Endothelial cell (in vitro differentiated cells): ENCODE results near the gene GATA5. TPM values are rescaled to one million over a fixed set of nuclear protein-coding genes. Genes with fewer than 3 reads are reported as not detected.

Source experiments
- DNase-seq: peaks from one replicate; pipeline ENCODE4 v3.0.0; 2021; ENCODE audit warnings: low spot score
- H3K27ac Mint-ChIP-seq: one replicate; pipeline ENCODE4 v1.8.0; 2021; ENCODE audit warnings: mixed read lengths, inconsistent platforms; ENCODE audit not compliant: unreplicated experiment
- H3K27me3 Mint-ChIP-seq: one replicate; pipeline ENCODE4 v1.8.0; 2021; ENCODE audit warnings: mild to moderate bottlenecking, moderate library complexity, mixed read lengths, inconsistent platforms; ENCODE audit not compliant: unreplicated experiment
- H3K36me3 Mint-ChIP-seq: one replicate; pipeline ENCODE4 v1.8.0; 2021; ENCODE audit warnings: mild to moderate bottlenecking, low read depth, mixed read lengths, inconsistent platforms; ENCODE audit not compliant: unreplicated experiment
- H3K4me1 Mint-ChIP-seq: one replicate; pipeline ENCODE4 v1.8.0; 2021; ENCODE audit warnings: mild to moderate bottlenecking, mixed read lengths, inconsistent platforms; ENCODE audit not compliant: unreplicated experiment
- H3K4me3 Mint-ChIP-seq: one replicate; pipeline ENCODE4 v1.8.0; 2021; ENCODE audit warnings: mild to moderate bottlenecking, mixed read lengths, inconsistent platforms; ENCODE audit not compliant: unreplicated experiment
- H3K9me3 Mint-ChIP-seq: one replicate; pipeline ENCODE4 v1.8.0; 2021; ENCODE audit warnings: mixed read lengths, inconsistent platforms; ENCODE audit not compliant: unreplicated experiment
- total RNA-seq: library from RNA; stranded (reverse); fragmentation: NEBNext Ultra II Directional; extraction: Animal tissue kit (Norgen Biotek cat#: 25700); gene quantifications from one replicate; pipeline ENCODE4 v1.2.1, GENCODE V29; 2021; ENCODE audit not compliant: unreplicated experiment
- TF ChIP-seq, protein P1 (sequence below): fragments of 200-600 bp; sonication (generic); IDR thresholded peaks from one replicate; pipeline ENCODE4 v1.5.0; 2021; ENCODE audit warnings: antibody characterized with exemption; ENCODE audit not compliant: unreplicated experiment

Gene GATA5
- total RNA-seq, 1 donor from 2014 or later, result not detected

DNA sequence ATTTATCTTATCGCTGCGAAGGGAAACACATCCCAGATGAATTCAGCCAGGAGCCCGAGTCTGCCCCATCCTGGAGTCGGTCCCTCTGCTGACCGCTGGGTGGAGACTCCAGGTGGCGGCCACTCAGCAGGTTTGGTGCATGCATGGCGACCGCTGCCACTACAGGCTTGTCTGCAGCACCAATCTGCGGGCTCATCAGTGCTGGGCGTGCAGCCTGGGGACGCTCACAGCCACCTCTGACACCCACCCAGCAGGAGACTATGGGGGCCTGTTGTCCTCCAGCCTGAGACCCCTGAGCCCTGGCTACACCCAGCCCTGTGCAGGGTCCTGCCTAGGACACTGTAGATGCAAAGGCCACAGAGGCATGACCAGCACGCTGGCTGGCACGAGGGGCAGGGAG is 40.5 kb upstream of the GATA5 start:
- Mint-ChIP-seq H3K9me3 (no peaks in the 10 kb centered on the region), H3K4me1 (no peaks in the 10 kb centered on the region), H3K27ac (no peak overlapping the region), H3K27me3 (peaks cover 4% of the 10 kb centered on the region), H3K36me3 (no peaks in the 10 kb centered on the region), H3K4me3 (no peak overlapping the region)
- TF ChIP-seq, protein P1, sequence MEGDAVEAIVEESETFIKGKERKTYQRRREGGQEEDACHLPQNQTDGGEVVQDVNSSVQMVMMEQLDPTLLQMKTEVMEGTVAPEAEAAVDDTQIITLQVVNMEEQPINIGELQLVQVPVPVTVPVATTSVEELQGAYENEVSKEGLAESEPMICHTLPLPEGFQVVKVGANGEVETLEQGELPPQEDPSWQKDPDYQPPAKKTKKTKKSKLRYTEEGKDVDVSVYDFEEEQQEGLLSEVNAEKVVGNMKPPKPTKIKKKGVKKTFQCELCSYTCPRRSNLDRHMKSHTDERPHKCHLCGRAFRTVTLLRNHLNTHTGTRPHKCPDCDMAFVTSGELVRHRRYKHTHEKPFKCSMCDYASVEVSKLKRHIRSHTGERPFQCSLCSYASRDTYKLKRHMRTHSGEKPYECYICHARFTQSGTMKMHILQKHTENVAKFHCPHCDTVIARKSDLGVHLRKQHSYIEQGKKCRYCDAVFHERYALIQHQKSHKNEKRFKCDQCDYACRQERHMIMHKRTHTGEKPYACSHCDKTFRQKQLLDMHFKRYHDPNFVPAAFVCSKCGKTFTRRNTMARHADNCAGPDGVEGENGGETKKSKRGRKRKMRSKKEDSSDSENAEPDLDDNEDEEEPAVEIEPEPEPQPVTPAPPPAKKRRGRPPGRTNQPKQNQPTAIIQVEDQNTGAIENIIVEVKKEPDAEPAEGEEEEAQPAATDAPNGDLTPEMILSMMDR, result no peak
- no peak for DNase-seq

- DNase-seq, result no peak
- H3K4me3 Mint-ChIP-seq, result no peak overlapping the region
- no peak overlapping the region for H3K27ac Mint-ChIP-seq
- H3K9me3 Mint-ChIP-seq, result no peaks in the 10 kb centered on the region
- H3K27me3 Mint-ChIP-seq, result peaks cover 4% of the 10 kb centered on the region
- no peaks in the 10 kb centered on the region for H3K4me1 Mint-ChIP-seq
- no peaks in the 10 kb centered on the region for H3K36me3 Mint-ChIP-seq
- TF ChIP-seq, protein P1, result no peak
Observed at GRCh38 chr20:62515826-62516225, 40.0 kb upstream of the GATA5 start.

DNA sequence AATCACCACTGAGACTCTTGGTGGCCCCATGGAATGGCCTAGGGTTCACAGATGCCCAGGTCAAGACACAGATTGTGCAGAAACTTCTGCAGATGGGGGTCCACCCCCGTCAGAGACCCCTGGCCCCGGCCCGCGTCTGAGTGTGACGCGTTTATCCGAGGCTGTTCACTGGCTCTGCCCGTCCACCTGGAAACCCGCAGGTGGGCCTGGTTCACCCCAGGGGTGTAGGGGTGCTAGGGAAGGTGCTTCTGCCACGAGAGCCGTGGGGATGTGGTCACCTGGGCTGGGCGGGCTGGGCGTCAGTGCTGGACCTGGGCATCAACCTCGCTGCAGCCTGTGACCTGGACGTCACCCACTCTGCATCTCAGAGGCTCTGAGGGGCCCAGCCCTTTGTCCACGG is 39.5 kb upstream of the GATA5 start:
- DNase-seq, result no peak
- Mint-ChIP-seq H3K36me3 (no peaks in the 10 kb centered on the region), H3K4me3 (no peak overlapping the region), H3K27ac (no peak overlapping the region), H3K9me3 (no peaks in the 10 kb centered on the region), H3K27me3 (peaks cover 4% of the 10 kb centered on the region), H3K4me1 (no peaks in the 10 kb centered on the region)
- TF ChIP-seq, protein P1, result no peak

- no peak overlapping the region for H3K4me3 Mint-ChIP-seq
- no peaks in the 10 kb centered on the region for H3K9me3 Mint-ChIP-seq
- TF ChIP-seq, protein P1, result no peak
- no peaks in the 10 kb centered on the region for H3K36me3 Mint-ChIP-seq
- no peak for DNase-seq
- H3K27me3 Mint-ChIP-seq, result peaks cover 4% of the 10 kb centered on the region
- no peak overlapping the region for H3K27ac Mint-ChIP-seq
- no peaks in the 10 kb centered on the region for H3K4me1 Mint-ChIP-seq
Observed at GRCh38 chr20:62513991-62514390, 38.2 kb upstream of the GATA5 start.

- Mint-ChIP-seq H3K4me3 (no peak overlapping the region), H3K36me3 (no peaks in the 10 kb centered on the region), H3K27ac (no peak overlapping the region), H3K9me3 (no peaks in the 10 kb centered on the region), H3K27me3 (peaks cover 4% of the 10 kb centered on the region), H3K4me1 (no peaks in the 10 kb centered on the region)
- no peak for DNase-seq
- TF ChIP-seq, protein P1, result no peak
Observed at GRCh38 chr20:62511915-62512610, 36.3 kb upstream of the GATA5 start.
